ENCODE data around the gene MAT1A. TPM values are rescaled to one million over a fixed set of nuclear protein-coding genes. Genes with fewer than 3 reads are reported as not detected.

MAT1A gene
- total and polyA plus RNA-seq, 2 of the 13 experiments (the other 11 are each of a cell fraction or from before 2014, with no cell fraction given): 57.1 to 76.9 TPM

GRCh38 chr10:80324891-80325364 is 35.5 kb upstream of the MAT1A start (continued):
- TF ChIP-seq ZNF841 (CRISPR knock-in tag; IDR thresholded peaks at IDR 0.05; ENCODE audit: borderline replicate concordance) (no peak), JUN (CRISPR knock-in tag; IDR thresholded peaks at IDR 0.05) (no peak), PLSCR1 (CRISPR knock-in tag; IDR thresholded peaks at IDR 0.05; ENCODE audit: borderline replicate concordance) (no peak), CCAR2 (optimal IDR thresholded peaks at IDR 0.05; ENCODE audit: low read depth, low read length) (no peak)

GRCh38 chr10:80324086-80324485 is 34.6 kb upstream of the MAT1A start:
- ATAC-seq: no peak
- no peaks in the 10 kb centered on the region for H3K9me3 ChIP-seq (ENCODE audit: low read length)
- in situ Hi-C loops (cut with HindIII; ENCODE audit: extremely low pct_ligation_motif_present, low pct_unique_long_range_greater_than_20kb): no loop called here
- no peaks in the 10 kb centered on the region for H3K36me3 ChIP-seq (replicated peaks in 1 of 2; ENCODE audit: control insufficient read depth in 1 of 2, insufficient read depth in 2 of 2, low read length in 2 of 2)
- FAIRE-seq: no peak
- no peak overlapping the region for H3K4me3 ChIP-seq (replicated peaks in 1 of 3; ENCODE audit: insufficient read depth in 1 of 3, low read depth in 2 of 3, low read length in 3 of 3)
- no TSS peak for BruUV-seq (replicated peaks)
- no peak overlapping the region for H3K4me2 ChIP-seq (ENCODE audit: low read depth, low read length)
- ChIA-PET POLR2A (interaction anchor here (1.1 to 1.3 kb wide), 2 partner anchors 31 to 51 kb away, joined by 3 to 6 read pairs; no protein-coding TSS in a partner anchor), CTCF (ENCODE audit: low intra/inter-chr PET ratio, low total read pairs) (no interaction called here)
- no peak overlapping the region for H2AFZ ChIP-seq (ENCODE audit: low read length)
- DNase-seq (ENCODE audit: low spot score): no peak
- H3K4me1 ChIP-seq (ENCODE audit: insufficient read depth, low read length): peaks cover 51% of the 10 kb centered on the region
- 33% methylated on average over 1 of the region's 1 CpG for WGBS (ENCODE audit: low lambda C conversion rate)
- H3K27ac ChIP-seq (ENCODE audit: extremely low read length, insufficient read depth, low read length): no peak overlapping the region
- no peak overlapping the region for H3K9ac ChIP-seq (ENCODE audit: insufficient read depth, low read depth, low read length)
- intact Hi-C loops (cut with micrococcal nuclease; ENCODE audit: unreplicated experiment): loop anchor here (5.0 kb wide), 1 partner anchor 62 kb away; no protein-coding TSS in a partner anchor
- no peaks in the 10 kb centered on the region; a peak in 1 of 5 replicates for H3K27me3 ChIP-seq (ENCODE audit: control insufficient read depth in 1 of 2, insufficient read depth in 2 of 2, low read length in 2 of 2)
- no peak for TF ChIP-seq ZSCAN9 (CRISPR knock-in tag; IDR thresholded peaks at IDR 0.05; ENCODE audit: borderline replicate concordance)
- TF ChIP-seq IKZF5 (CRISPR knock-in tag; IDR thresholded peaks at IDR 0.05): no peak
- no peak for TF ChIP-seq ATF6 (CRISPR knock-in tag; conservative IDR thresholded peaks at IDR 0.05)
- no peak for TF ChIP-seq ELF3 (CRISPR knock-in tag; IDR thresholded peaks at IDR 0.05)
- no peak for TF ChIP-seq ZNF124 (CRISPR knock-in tag; IDR thresholded peaks at IDR 0.05)
- no peak for TF ChIP-seq POLR2G (IDR thresholded peaks at IDR 0.05; ENCODE audit: low read depth, low read length)
- TF ChIP-seq ZKSCAN1 (IDR thresholded peaks at IDR 0.05; ENCODE audit: low read length): 0 out of 2 replicates have a peak, but pooled peaks have one; percentile 38
- TF ChIP-seq JUN (CRISPR knock-in tag; IDR thresholded peaks at IDR 0.05): no peak
- peak; percentile 54 for TF ChIP-seq FOSL2 (CRISPR knock-in tag; IDR thresholded peaks at IDR 0.05)
- no peaks in the 10 kb centered on the region for H4K20me1 ChIP-seq (ENCODE audit: insufficient read depth, low read length)
- H3K79me2 ChIP-seq (ENCODE audit: insufficient read depth, low read length): no peaks in the 10 kb centered on the region

Data from HepG2 (cell line).